ENCODE data around the gene AP1S3. TPM values are rescaled to one million over a fixed set of nuclear protein-coding genes. Genes with fewer than 3 reads are reported as not detected.

AP1S3 gene
- total RNA-seq, 1 experiment from 2014 or later: 185 TPM

- POLR2A ChIA-PET: no interaction called here
- Histone ChIP-seq H3K9me2 (ENCODE audit: insufficient read depth) (no peaks in the 10 kb centered on the region), H3K27me3 (ENCODE audit: insufficient read depth, low read length) (no peaks in the 10 kb centered on the region), H3K9ac (ENCODE audit: low read length) (no peak overlapping the region), H3K9me3 (ENCODE audit: control insufficient read depth in 1 of 2, insufficient read depth in 1 of 2, low read depth in 1 of 2, low read length in 2 of 2) (no peaks in the 10 kb centered on the region), H3K4me1 (ENCODE audit: control insufficient read depth in 1 of 2, insufficient read depth in 2 of 2, low read length in 2 of 2) (peaks cover 49 to 82% of the 10 kb centered on the region in 2 experiments), H2AFZ (ENCODE audit: low read depth, low read length, poor library complexity, severe bottlenecking) (no peak overlapping the region), H4K20me1 (ENCODE audit: insufficient read depth) (peaks cover 6% of the 10 kb centered on the region; the same call in 1 of the 2 replicates), H3K79me2 (ENCODE audit: insufficient read depth, low read length) (peaks cover 98% of the 10 kb centered on the region), H3K4me3 (replicated peaks in 1 of 2; ENCODE audit: low read depth in 1 of 2, low read length in 2 of 2) (no peak overlapping the region), H3K4me2 (ENCODE audit: low read length) (no peak overlapping the region), H3K36me3 (ENCODE audit: control insufficient read depth in 1 of 2, insufficient read depth in 2 of 2, low read length in 2 of 2) (no peaks in the 10 kb centered on the region), H3K27ac (ENCODE audit: low read depth, low read length) (no peak overlapping the region)
- TF ChIP-seq, protein P1, sequence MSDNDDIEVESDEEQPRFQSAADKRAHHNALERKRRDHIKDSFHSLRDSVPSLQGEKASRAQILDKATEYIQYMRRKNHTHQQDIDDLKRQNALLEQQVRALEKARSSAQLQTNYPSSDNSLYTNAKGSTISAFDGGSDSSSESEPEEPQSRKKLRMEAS (IDR thresholded peaks at IDR 0.05): no peak
- no peak for ATAC-seq
- no TSS peak for BruUV-seq (replicated peaks)
- no peak for DNase-seq (ENCODE audit: low read depth, low spot score)
- CTCF ChIA-PET: no interaction called here
- intact Hi-C loops (cut with micrococcal nuclease): no loop called here
- RAD21 ChIA-PET (ENCODE audit: low non-redundant PET in 1 of 2, low total read pairs in 2 of 2, uncharacterized antibody in 2 of 2, unreplicated experiment in 2 of 2): no interaction called here
Measured at GRCh38 chr2:223786236-223786635, 51.1 kb downstream of the AP1S3 start.

GRCh38 chr2:223784221-223784772 is 53.1 kb downstream of the AP1S3 start:
- peak overlapping the region; percentile 25 for H3K27ac ChIP-seq (ENCODE audit: low read depth, low read length)
- RAD21 ChIA-PET (ENCODE audit: low non-redundant PET in 1 of 2, low total read pairs in 2 of 2, uncharacterized antibody in 2 of 2, unreplicated experiment in 2 of 2): no interaction called here

More at GRCh38 chr2:223784221-223784772, 53.1 kb downstream of the AP1S3 start:
- Histone ChIP-seq H3K4me1 (ENCODE audit: control insufficient read depth in 1 of 2, insufficient read depth in 2 of 2, low read length in 2 of 2) (peaks cover 45 to 80% of the 10 kb centered on the region in 2 experiments), H3K36me3 (ENCODE audit: control insufficient read depth in 1 of 2, insufficient read depth in 2 of 2, low read length in 2 of 2) (no peaks in the 10 kb centered on the region; a peak in 1 of 4 replicates), H3K27me3 (ENCODE audit: insufficient read depth, low read length) (no peaks in the 10 kb centered on the region), H4K20me1 (ENCODE audit: insufficient read depth) (peaks cover 4% of the 10 kb centered on the region; the same call in 1 of the 2 replicates), H3K79me2 (ENCODE audit: insufficient read depth, low read length) (peaks cover 95% of the 10 kb centered on the region), H3K9me2 (ENCODE audit: insufficient read depth) (no peaks in the 10 kb centered on the region), H3K9me3 (ENCODE audit: control insufficient read depth in 1 of 2, insufficient read depth in 1 of 2, low read depth in 1 of 2, low read length in 2 of 2) (no peaks in the 10 kb centered on the region), H3K4me2 (ENCODE audit: low read length) (no peak overlapping the region), H2AFZ (ENCODE audit: low read depth, low read length, poor library complexity, severe bottlenecking) (no peak overlapping the region), H3K9ac (ENCODE audit: low read length) (no peak overlapping the region), H3K4me3 (replicated peaks in 1 of 2; ENCODE audit: low read depth in 1 of 2, low read length in 2 of 2) (no peak overlapping the region)
- intact Hi-C loops (cut with micrococcal nuclease): no loop called here
- no peak for ATAC-seq
- CTCF ChIA-PET: no interaction called here
- no peak for TF ChIP-seq ELF1 (IDR thresholded peaks at IDR 0.05; ENCODE audit: borderline replicate concordance, low read depth)
- no peak for TF ChIP-seq ATF3 (IDR thresholded peaks at IDR 0.05)
- no peak for TF ChIP-seq FOSL1 (IDR thresholded peaks at IDR 0.05; ENCODE audit: low read depth)
- TF ChIP-seq ZFX (IDR thresholded peaks at IDR 0.05): no peak
- no peak for TF ChIP-seq POLR2AphosphoS5 (IDR thresholded peaks at IDR 0.05; ENCODE audit: low read depth, low read length)
- no peak for TF ChIP-seq CEBPB (IDR thresholded peaks at IDR 0.05; ENCODE audit: low read depth)
- no peak for TF ChIP-seq JUND (IDR thresholded peaks at IDR 0.05)
- no peak for TF ChIP-seq SIN3A (IDR thresholded peaks at IDR 0.05; ENCODE audit: low read depth)
- no peak for TF ChIP-seq ZNF274 (IDR thresholded peaks at IDR 0.05; ENCODE audit: low read depth, low read length)
- TF ChIP-seq YY1 (IDR thresholded peaks at IDR 0.05; ENCODE audit: extremely low read depth, insufficient replicate concordance, low read depth, low read length): no peak
- TF ChIP-seq EZH2 (IDR thresholded peaks at IDR 0.05): no peak
- POLR2A ChIA-PET: interaction anchor here (1.4 kb wide), 1 partner anchor 24 kb away, joined by 3 read pairs; no protein-coding TSS in a partner anchor
- no peak for DNase-seq (ENCODE audit: low read depth, low spot score)
- BruUV-seq (replicated peaks): no TSS peak
